ENCODE results near the gene OTULINL. TPM values are rescaled to one million over a fixed set of nuclear protein-coding genes. Genes with fewer than 3 reads are reported as not detected.

Gene OTULINL
- total RNA-seq, 1 donor from 2014 or later, result 1.8 TPM

- no peak overlapping the region for H3K4me3 ChIP-seq (ENCODE audit: low read depth, low read length)
- DNase-seq (ENCODE audit: low read depth), result no peak
- no peak for TF ChIP-seq CTCF (conservative IDR thresholded peaks at IDR 0.05; ENCODE audit: low read depth, low read length)
These were observed 49.1 kb downstream of the OTULINL start for GRCh38 chr5:14630671-14631070.

GRCh38 chr5:14635656-14636055 is 54.1 kb downstream of the OTULINL start:
- TF ChIP-seq CTCF (conservative IDR thresholded peaks at IDR 0.05; ENCODE audit: low read depth, low read length), result no peak
- DNase-seq (ENCODE audit: low read depth), result no peak
- H3K4me3 ChIP-seq (ENCODE audit: low read depth, low read length), result no peak overlapping the region

GRCh38 chr5:14640765-14641164 is 59.2 kb downstream of the OTULINL start:
- TF ChIP-seq CTCF (conservative IDR thresholded peaks at IDR 0.05; ENCODE audit: low read depth, low read length), result no peak
- H3K4me3 ChIP-seq (ENCODE audit: low read depth, low read length), result no peak overlapping the region
- DNase-seq (ENCODE audit: low read depth), result no peak

GRCh38 chr5:14644623-14645237 is 63.1 kb downstream of the OTULINL start:
- TF ChIP-seq CTCF (conservative IDR thresholded peaks at IDR 0.05; ENCODE audit: low read depth, low read length), result no peak
- H3K4me3 ChIP-seq (ENCODE audit: low read depth, low read length), result no peak overlapping the region
- DNase-seq (ENCODE audit: low read depth), result no peak

GRCh38 chr5:14650052-14650451 is 68.5 kb downstream of the OTULINL start:
- no peak overlapping the region for H3K4me3 ChIP-seq (ENCODE audit: low read depth, low read length)
- no peak for DNase-seq (ENCODE audit: low read depth)
- TF ChIP-seq CTCF (conservative IDR thresholded peaks at IDR 0.05; ENCODE audit: low read depth, low read length), result no peak

- DNase-seq (ENCODE audit: low read depth), result no peak
- TF ChIP-seq CTCF (conservative IDR thresholded peaks at IDR 0.05; ENCODE audit: low read depth, low read length), result no peak
- H3K4me3 ChIP-seq (ENCODE audit: low read depth, low read length), result no peak overlapping the region
These were observed 73.7 kb downstream of the OTULINL start for GRCh38 chr5:14655146-14655741.

GRCh38 chr5:14656898-14657297 is 75.3 kb downstream of the OTULINL start:
- no peak for TF ChIP-seq CTCF (conservative IDR thresholded peaks at IDR 0.05; ENCODE audit: low read depth, low read length)
- no peak for DNase-seq (ENCODE audit: low read depth)
- no peak overlapping the region for H3K4me3 ChIP-seq (ENCODE audit: low read depth, low read length)
